NK-92 (cell line): ENCODE measurements around the gene ABCC1.
"Not testable (repeated sequence)": the region's sequence is repeated elsewhere in the genome, so short reads cannot be mapped to it uniquely, and the experiment has no call there.

Source experiments
- DNase-seq: peaks from one replicate; lab custom pipeline; 2025; ENCODE audit not compliant: unreplicated experiment; lab: John Stamatoyannopoulos, UW

ABCC1 gene

DNA sequence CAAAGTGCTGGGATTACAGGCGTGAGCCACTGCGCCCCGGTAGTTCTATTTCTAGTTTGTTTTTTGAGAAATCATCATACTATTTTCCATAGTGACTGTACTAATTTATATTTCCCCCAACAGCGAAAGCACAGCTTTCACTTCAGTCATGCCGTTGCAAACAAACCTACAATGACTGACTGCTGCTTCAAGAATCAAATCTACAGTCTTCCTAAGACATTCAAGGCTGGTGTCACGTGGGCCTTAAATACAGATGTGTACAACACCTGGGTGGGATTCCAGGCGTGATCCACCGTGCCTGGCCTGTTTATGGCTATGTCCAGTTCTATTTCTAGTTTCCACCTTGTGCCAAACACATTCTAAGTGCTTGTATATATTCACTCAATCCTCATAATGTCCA is 201.9 kb downstream of the ABCC1 start:
- no peak for DNase-seq

DNA sequence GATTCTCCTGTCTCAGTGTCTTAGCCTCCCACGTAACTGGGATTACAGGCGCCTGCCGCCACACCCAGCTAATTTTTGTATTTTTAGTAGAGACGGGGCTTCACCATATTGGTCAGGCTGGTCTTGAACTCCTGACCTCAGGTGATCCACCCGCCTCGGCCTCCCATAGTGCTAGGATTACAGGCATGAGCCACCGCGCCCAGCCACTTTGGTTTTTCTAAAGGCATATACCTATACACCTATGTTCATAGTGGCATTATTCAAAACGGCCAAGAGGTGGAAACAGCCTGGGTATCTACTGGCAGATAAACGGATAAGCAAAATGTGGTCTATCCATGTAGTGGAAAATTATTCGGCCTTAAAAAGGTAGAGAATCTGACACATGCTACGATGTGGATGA is 203.6 kb downstream of the ABCC1 start:
- not testable (repeated sequence) for DNase-seq

DNA sequence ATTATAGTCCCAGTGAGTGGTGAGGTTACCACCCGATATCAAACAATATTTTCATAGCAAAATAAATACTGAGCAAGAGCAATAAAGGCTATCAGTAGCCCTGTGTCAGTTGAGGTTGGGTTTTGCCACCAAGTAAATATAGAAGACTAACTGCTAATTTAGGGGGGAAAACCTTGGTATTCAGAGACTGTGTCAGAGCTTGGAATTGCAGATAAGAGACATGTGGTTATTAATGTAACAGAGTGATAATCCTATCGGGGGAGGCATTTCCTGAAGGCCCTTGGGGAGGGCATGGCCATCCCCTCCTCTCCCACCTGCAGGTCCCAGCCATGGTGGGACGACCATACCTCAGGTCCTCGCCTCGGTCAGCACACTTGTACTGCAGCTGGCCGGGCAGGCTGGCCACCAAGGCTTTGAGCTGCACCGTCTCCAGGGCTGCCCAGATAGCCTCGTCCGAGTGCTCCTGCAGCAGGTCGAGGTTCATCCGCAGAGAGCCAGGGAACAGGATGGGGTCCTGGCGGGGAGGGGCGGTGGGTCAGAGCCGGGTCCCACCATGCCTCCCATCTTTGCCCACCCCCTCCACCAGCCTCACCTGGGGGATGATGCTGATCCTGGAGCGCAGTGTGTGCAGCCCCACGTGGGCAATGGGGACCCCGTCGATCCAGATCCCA is 205.0 kb downstream of the ABCC1 start:
- no peak for DNase-seq

DNA sequence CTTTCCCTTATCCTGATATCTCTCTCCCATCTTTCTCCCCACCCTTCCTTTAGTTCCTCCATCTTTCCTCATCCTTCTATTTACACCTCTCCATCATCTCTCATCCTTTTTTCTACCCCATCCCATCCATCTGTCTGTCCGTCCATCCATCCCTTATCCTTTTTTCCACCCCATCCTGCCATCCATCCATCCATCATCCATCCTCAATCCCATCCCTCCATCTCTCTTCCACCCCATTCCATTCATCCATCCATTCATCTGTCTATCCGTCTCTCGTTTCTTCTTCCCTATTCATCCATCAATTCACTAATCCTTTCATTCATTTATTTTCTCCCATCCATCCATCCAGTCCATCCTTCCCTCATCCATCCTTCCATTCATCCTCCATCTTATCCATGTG is 205.8 kb downstream of the ABCC1 start:
- no peak for DNase-seq

DNA sequence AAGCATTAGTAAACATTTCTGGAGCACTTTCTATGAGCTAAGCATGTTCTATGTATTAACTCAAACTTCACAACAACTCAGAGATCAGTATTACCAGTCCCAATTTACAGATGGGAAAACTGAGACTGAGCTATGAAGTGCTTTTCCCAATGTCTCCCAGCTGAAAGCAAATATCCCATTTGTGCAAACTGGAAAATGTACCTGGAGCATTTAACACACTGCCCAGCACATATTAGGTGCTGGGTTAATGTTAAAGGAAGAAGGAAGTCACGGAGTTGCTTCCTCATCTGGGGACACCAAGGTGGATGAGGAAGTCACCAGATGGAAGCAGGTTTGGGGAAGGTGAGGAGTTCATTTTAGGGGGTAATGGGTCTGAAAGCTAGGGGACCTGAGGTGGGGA is 207.8 kb downstream of the ABCC1 start:
- DNase-seq: no peak

DNA sequence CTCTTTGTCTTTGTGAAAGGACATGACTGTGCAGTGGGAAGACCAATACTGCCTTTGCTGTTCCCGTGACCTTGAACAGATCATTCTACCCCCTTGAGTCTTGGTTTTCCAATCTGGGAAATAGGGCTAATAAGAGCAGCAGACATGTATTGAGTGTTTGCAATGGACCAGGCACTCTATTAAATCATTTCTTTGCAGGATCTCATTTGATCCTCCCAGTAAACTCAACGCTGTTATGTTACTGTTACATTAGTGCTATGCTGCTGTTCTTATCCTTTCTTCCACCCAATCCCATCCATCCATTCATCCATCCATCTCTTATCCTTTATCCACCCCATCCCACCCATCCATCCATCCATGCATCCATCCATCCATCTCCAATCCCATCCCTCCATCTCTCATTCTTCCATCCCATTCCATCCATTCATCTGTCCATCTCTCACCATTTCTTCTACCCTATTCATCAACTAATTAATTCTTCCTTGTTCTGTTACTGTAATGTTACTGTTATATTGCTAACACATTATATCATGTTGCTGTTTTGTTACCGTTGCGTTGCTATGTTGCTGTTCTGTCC is 208.8 kb downstream of the ABCC1 start:
- DNase-seq: no peak

DNA sequence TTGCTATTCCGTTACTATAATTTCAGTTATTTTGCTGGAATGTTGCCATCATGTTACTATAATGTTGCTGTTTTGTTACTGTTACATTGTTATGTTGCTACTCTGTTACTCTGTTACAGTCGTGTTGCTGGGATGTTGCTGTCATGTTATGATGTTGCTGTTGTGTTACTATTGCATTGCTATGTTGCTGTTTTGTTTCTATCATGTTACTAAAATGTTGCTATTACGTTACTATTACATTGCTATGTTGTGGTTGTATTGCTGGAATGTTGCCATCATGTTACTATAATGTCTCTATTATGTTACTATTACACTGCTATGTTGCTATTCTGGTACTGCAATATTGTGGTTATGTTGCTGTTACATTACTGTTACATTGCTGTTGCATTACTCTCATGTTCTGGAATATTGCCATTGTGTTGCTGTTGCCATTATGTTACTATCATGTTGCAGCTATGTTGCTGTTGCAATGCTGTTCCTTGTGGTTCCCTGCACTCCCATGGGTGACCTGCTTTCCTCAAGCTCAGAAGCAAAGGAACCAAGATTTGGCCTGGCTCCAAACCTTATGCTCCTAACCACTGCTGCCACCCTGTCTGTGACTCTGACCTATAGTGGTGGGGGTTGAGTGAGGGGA is 209.4 kb downstream of the ABCC1 start:
- no peak for DNase-seq

DNA sequence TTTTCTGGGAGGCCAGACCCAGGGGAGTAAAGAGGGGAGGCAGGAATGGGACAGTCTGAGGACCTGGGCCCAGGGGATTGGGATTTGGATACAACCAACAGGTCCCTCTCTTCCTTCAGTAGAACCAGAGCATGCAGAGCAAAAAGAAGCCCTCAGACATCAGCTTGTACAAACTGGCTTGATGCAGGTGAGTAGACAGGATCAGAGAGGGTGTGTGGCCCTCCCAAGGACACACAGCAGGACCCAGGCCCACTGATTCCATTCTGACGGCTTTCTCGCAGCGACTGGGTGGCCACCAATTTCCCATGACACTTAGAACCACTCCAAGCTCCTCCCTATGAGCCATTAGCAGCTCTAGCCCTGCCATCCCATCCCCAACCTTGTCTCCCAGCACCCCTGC is 210.2 kb downstream of the ABCC1 start:
- no peak for DNase-seq

DNA sequence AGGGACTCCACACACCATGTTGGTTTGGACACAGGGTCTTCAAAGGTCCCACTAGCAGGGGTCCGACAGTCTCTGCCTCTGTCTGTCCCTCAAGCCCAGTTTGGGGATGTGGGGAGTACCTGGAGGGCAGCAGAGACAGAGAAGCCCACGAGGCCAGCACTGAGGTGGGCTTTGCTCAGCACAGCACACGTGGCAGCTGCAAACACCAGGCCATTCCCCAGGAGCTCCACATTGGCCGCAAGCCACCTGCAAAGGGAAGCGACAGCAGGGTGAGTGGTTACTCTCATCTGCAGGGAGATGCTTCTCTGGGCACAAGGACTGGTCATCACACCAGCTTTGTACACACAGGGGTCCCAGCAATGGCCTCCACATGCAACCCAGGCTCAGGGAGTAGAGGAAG is 211.9 kb downstream of the ABCC1 start:
- DNase-seq: no peak

DNA sequence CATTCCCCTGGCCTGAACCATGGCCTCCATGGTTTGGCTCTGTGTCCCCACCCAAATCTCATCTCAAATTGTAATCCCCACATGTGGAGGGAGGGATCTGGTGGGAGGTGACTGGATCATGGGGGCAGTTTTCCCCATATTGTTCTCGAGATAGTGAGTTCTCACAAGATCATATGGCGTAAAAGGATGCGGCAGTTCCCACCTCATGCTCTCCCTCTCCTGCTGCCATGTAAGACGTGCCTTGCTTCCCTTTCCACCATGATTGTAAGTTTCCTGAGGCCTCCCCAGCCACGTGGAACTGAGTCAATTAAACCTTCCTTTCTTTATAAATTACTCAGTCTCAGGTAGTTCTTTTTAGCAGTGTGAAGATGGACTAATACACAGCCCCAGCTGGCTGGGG is 212.4 kb downstream of the ABCC1 start:
- not testable (repeated sequence) for DNase-seq

DNA sequence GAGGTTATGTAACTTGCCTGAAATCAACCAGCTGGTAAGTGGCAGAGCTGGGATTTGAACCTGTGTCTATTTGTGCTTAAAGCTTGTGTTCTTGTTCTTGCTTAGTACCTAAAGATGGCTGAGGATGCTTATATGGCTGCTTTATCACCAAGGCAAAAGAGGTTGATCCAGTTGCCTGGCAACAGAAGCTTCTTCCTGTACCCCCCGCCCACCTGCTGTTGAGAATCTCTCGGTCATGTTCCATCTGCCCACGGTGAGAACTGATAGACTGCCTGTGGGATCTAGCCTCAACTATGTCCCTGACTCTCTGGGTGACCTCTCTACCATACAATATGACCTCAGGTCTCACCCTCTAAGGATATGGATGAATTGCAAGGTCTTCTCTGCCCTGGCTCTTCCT is 213.2 kb downstream of the ABCC1 start:
- DNase-seq: no peak

DNA sequence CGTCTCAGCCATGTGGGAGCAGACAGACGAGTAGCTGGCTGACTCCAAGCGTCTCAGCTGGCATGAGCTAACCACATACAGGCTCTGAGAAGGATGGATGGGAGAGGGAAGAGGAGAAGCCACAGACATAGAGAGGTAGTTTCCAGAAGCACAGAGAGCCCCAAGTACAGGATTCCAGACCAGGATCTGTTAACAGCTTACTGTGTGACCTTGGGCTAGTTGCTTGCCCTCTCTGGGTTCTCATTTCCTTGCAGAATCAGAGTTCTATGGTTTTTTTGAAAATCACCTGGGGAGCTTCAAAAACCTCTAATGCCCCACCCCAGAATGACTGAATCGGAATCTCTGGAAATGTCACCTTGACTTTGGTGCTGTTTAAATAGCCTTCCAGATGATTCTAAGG is 213.7 kb downstream of the ABCC1 start:
- no peak for DNase-seq

DNA sequence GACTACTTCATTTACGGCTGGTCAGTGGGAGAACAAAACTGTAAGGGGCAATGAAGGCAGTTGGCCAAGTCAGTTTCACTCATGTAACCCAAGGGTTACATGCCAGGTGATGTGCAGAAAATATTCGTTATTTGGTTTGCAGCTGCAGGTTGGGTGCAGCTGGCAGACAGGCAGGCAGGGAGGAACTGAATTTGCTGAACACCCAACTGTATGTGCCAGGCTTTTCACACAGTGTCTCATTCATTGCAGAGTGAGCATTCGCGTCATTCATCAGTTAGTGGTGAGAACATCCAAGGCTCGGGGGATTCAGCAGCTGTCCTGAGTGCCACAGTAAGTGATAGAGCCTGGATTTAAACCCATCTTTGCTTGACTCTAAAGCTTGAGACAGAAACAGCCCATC is 214.2 kb downstream of the ABCC1 start:
- DNase-seq: no peak

DNA sequence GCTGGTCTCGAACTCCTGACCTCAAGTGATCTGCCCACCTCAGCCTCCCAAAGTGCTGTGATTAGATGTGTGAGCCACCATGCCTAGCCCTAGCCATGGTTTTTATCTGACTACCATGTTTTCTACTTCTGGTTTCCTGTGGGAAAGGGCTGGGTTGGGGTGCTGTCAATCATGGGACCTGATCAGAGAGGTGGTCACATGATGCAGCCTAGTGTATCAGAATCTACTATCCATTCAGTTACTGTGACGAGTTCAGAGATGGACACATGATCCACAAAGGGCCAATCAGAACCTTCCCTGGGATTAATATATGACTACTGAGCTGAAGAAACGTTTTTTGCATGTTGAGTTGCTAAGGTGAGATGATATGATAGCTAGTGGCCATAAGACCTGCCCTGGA is 214.8 kb downstream of the ABCC1 start:
- DNase-seq: no peak

DNA sequence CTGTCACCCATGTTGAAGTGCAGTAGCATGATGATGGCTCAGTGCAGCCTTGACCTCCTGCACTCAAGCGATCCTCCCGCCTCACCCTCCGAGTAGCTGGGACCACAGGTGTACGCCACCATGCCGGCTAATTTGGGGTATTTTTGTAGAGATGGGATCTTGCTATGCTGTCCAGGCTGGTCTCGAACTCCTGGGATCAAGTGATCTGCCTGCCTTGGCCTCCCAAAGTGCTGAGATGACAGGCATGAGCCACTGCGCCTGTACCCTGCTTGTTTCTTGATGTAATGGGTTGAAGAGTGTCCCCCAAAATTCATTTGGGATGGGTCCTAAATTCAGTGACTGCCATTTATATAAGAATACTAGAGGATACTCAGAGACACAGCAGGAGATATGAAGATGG is 216.7 kb downstream of the ABCC1 start:
- no peak for DNase-seq

DNA sequence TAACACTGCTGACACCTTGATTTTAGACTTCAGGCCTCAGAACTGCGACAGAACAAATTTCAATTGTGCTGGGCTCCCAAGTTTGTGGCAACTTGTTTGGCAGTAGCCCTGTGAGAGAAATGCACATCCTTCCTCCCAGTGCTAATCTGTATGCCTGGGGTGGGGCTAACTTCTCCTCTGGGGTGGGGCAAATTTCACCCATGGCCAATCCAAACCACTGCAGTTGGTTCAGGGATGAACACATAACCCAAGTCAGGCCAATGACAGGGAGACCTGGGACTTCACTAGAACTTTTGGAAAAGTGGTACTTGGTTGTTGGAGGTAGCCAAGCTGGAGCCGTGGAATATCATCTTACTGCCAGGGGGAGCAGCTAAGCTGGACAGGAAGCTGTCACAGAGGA is 217.5 kb downstream of the ABCC1 start:
- DNase-seq: no peak

DNA sequence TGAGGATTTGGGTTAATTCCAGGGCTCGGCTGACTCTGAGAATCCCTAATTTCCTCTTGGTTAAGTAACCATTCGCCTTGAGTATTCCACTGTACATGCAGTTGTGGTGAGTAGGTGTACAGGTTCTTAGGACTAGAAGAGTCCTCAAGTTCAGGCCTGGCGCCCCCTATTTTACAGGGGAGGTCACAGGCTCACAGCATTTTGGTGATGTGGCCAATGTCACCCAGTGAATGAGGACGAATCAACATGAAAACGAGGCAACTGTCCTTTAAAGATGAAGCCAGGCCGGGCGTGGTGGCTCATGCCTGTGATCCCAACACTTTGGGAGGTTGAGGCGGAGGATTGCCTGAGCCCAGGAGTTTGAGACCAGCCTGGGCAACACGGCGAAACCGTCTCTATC is 218.5 kb downstream of the ABCC1 start:
- DNase-seq: no peak

DNA sequence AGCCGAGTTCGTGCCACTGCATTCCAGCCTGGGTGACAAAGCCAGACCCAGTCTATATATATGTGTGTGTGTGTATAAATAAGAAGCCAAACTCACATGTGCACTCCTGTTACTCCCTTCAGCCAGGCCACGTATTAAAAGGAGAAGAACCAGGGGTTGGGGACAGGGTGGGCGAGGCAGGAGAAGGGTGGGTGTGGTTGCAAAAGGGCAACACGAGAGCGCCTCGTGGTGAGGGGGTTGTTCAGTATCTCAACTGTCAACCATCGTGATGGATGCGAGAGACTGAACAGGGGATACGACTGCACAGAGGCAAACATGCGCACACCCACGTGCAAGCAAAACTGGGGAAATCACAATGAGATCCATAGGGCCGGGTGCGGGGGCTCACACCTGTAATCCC is 219.0 kb downstream of the ABCC1 start:
- DNase-seq: no peak

DNA sequence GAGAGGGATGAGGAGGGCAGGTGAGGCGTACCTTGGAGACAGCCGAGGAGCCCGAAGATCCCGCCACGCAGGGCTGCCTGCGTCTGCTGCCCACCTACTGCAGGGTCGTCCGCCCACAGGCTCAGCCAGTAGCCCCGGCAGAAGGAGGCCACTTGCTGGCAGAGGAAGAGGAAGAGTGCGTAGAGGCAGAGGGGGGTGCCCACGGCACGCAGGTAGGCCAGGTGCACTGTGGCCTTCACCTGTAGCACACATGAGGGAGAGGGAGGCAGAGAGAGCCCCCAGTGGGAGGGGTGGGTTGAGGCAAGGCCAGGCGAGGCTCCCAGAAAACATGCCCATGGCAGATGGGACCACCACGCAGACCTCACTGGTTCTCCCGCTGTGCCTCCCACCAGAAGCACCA is 220.2 kb downstream of the ABCC1 start:
- no peak for DNase-seq

DNA sequence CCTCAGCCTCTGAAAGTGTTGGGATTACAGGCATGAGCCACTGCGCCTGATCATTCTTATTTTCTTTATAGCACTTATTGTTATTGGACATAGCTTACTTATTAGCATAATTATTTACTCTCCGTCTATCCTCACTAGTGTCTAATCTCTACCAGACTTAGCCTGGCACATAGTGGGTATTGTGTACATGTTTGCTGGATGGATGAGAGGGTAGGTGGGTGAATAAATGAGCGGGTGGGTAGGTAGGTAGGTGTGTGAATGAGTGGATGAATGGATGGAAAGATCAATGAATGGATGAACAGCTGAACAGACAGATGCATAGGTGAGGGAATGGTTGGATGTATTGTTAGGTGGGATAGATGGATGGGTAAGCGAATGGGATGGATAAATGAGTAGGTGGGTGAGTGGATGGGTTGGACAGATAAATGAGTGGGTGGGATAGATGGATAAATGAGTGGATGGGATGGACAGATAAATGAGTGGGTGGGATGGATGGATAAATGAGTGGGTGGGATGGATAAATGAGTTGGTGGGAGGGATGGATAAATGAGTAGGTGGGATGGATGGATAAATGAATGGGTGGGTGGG is 222.0 kb downstream of the ABCC1 start:
- DNase-seq: no peak

DNA sequence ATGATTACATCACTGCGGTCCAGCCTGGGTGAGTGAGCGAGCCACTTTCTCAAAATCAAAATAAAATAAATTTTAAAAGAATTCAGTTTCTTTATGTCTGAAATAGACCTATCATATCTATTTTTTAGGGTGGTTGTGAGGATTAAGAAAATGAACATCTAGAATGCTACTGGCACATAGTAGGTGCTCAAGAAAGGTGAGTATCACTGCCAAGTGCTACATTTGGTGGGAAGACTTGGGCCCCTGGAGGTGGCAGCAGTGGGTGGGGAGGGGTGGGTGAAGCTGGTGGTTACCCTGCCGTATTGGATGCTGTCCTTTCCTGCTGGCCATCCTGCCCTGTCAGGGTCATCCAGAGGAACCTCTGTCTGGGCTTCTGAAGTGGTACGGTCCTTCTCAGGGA is 223.6 kb downstream of the ABCC1 start:
- DNase-seq: no peak

DNA sequence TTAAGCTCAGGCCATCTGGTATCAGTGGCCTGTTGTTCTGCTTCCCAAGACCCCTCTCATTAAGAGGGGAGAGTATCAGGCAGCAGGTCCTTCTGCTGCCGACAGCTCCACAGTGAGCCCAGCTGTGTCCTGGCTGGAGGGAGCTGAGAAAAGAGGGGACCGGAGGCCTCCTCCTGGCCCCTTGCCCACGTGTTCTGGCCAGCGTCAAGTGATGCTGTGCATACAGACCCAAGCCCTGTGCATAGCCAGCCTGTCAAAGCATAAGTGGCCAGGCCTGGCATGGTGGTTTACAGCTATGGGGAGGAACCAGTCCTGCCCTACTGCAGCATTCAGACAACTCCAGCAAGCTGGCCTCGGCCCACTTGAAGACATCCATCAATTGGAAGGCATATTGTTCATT is 225.9 kb downstream of the ABCC1 start:
- no peak for DNase-seq
